Muscle layer of duodenum (tissue), 2 donors: ENCODE results near the gene ADAM12.

ENCODE experiments used
- H3K27ac ChIP-seq: one replicate; pipeline ENCODE4 v1.7.0; 2013; ENCODE audit warnings: mild to moderate bottlenecking, low read length
- H3K27me3 ChIP-seq: one replicate; pipeline ENCODE4 v1.7.0; 2013; ENCODE audit warnings: low read depth, mild to moderate bottlenecking, control low read depth, low read length
- H3K36me3 ChIP-seq, 2 donors: one replicate each; pipeline ENCODE4 v1.7.0; 2013; ENCODE audit warnings: low read length in 2 of 2, control low read depth in 1 of 2, mild to moderate bottlenecking in 1 of 2; ENCODE audit not compliant: insufficient read depth in 2 of 2, control insufficient read depth in 1 of 2
- H3K4me1 ChIP-seq, 2 donors: one replicate each; pipeline ENCODE4 v1.7.0; 2013; ENCODE audit warnings: low read length in 2 of 2, mild to moderate bottlenecking in 2 of 2, control low read depth in 1 of 2, moderate library complexity in 1 of 2; ENCODE audit not compliant: insufficient read depth in 2 of 2, control insufficient read depth in 1 of 2
- H3K4me3 ChIP-seq, 2 donors: one replicate each; pipeline ENCODE4 v1.7.0; 2013; ENCODE audit warnings: low read length in 2 of 2, low read depth in 1 of 2, mild to moderate bottlenecking in 1 of 2
- H3K9me3 ChIP-seq, 2 donors: one replicate each; pipeline ENCODE4 v1.7.0; 2013; ENCODE audit warnings: low read length in 2 of 2, control low read depth in 1 of 2, mild to moderate bottlenecking in 1 of 2; ENCODE audit not compliant: control insufficient read depth in 1 of 2
- donor health status: healthy.

Gene ADAM12

GRCh38 chr10:126203746-126204145, 184.5 kb downstream of the ADAM12 start:
- Histone ChIP-seq H3K27me3 (no peaks in the 10 kb centered on the region), H3K27ac (no peak overlapping the region), H3K36me3 (no peaks in the 10 kb centered on the region), H3K9me3 (no peaks in the 10 kb centered on the region), H3K4me1 (no peaks in the 10 kb centered on the region), H3K4me3 (no peak overlapping the region)

DNA sequence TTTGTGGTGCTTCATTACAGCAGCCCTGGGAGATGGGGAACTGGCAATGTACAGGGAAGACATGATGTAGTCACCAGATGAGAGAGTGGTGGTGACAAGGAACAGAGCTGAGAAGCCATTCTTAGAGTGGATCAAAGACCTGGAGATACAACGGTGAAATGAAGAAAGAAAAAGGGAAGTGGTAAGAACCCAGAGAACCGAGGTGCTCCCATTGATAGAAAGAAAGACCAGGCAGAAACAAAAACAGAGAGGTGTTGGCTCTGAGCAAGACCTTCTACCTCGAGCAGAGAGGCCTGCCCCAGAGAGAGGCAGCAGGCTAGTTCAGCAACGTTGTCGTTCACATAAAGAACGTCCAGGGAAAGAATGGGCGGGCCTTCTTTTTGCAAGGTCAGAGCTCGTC, 186.7 kb downstream of the ADAM12 start:
- Histone ChIP-seq H3K36me3 (no peaks in the 10 kb centered on the region), H3K4me1 (no peaks in the 10 kb centered on the region), H3K27ac (no peak overlapping the region), H3K9me3 (no peaks in the 10 kb centered on the region), H3K27me3 (no peaks in the 10 kb centered on the region), H3K4me3 (no peak overlapping the region)

DNA sequence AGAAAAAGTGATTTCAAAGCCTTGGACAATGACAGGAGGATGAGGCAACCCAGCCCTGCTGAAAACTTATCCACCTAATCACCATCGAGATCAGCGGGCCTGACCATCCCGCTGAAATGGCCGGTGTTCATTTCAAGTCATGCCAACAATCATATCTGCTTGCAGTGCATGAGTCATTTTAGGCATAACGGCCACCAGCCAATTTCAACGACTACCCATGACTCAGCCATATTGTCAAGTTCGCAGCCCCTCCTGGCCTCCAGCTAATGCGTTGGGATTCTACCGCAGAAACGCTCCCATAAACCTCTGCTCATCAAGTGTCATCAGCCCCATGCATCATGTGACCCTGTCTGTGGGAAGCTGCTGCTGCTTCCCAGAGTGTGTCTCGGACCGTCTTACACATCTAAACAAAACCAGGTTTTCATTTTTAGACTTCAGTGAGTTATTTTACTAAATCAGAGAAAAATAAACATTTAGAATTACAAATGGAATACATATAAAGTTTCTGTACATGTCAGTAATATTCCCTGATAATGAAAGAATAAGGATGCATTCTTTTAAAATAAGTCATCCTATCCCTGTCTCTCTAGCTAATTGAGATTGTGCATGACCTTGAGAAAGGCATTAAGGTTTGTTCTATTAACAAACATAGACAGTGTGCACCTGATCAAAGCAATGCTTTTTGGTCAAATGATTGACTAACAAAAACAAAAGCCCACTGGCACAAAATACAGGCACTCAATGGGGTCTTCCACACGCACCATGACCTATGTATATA, 188.9 kb downstream of the ADAM12 start:
- no peak overlapping the region for H3K27ac ChIP-seq
- H3K4me3 ChIP-seq = no peak overlapping the region
- H3K36me3 ChIP-seq = no peaks in the 10 kb centered on the region
- H3K27me3 ChIP-seq = no peaks in the 10 kb centered on the region
- H3K4me1 ChIP-seq = no peaks in the 10 kb centered on the region
- no peaks in the 10 kb centered on the region for H3K9me3 ChIP-seq

GRCh38 chr10:126198681-126199080, 189.6 kb downstream of the ADAM12 start:
- no peaks in the 10 kb centered on the region for H3K36me3 ChIP-seq
- H3K4me3 ChIP-seq = no peak overlapping the region
- H3K27me3 ChIP-seq = no peaks in the 10 kb centered on the region
- no peaks in the 10 kb centered on the region for H3K4me1 ChIP-seq
- no peak overlapping the region for H3K27ac ChIP-seq
- no peaks in the 10 kb centered on the region for H3K9me3 ChIP-seq

DNA sequence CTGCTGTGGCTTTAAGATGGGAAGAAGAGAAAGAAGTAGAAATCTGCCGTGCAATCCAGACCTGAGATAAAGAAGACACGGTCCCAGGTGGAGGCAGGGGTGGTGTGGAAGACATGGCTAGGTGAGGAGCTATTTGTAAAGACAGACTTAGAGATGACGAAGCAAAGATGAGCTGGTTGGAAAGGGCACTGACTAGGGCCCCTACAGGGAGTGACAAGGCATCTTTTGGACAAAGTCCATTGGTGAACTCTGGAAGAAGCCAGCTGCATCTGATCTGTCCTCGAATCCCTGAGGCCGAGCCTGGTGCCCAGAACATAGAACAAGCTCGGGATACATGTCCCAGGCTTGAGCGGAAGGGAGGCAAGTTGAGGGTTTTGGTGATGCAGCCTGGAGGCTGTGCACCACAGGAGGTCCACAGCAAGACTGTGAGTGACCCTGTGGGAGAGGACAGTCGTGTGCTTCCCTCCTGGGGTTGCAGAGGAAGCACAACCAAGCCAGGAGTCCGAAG, 191.2 kb downstream of the ADAM12 start:
- H3K4me3 ChIP-seq = no peak overlapping the region
- H3K9me3 ChIP-seq = no peaks in the 10 kb centered on the region
- H3K4me1 ChIP-seq = no peaks in the 10 kb centered on the region
- H3K27me3 ChIP-seq = no peaks in the 10 kb centered on the region
- H3K36me3 ChIP-seq = no peaks in the 10 kb centered on the region
- no peak overlapping the region for H3K27ac ChIP-seq

- Histone ChIP-seq H3K27ac (no peak overlapping the region), H3K36me3 (no peaks in the 10 kb centered on the region), H3K4me1 (no peaks in the 10 kb centered on the region), H3K9me3 (no peaks in the 10 kb centered on the region), H3K27me3 (no peaks in the 10 kb centered on the region), H3K4me3 (no peak overlapping the region)
Observed at GRCh38 chr10:126196281-126196680, 192.0 kb downstream of the ADAM12 start.

GRCh38 chr10:126191192-126191591, 197.1 kb downstream of the ADAM12 start:
- no peaks in the 10 kb centered on the region for H3K4me1 ChIP-seq
- no peak overlapping the region for H3K27ac ChIP-seq
- no peaks in the 10 kb centered on the region for H3K36me3 ChIP-seq
- H3K27me3 ChIP-seq = no peaks in the 10 kb centered on the region
- H3K4me3 ChIP-seq = no peak overlapping the region
- H3K9me3 ChIP-seq = no peaks in the 10 kb centered on the region

DNA sequence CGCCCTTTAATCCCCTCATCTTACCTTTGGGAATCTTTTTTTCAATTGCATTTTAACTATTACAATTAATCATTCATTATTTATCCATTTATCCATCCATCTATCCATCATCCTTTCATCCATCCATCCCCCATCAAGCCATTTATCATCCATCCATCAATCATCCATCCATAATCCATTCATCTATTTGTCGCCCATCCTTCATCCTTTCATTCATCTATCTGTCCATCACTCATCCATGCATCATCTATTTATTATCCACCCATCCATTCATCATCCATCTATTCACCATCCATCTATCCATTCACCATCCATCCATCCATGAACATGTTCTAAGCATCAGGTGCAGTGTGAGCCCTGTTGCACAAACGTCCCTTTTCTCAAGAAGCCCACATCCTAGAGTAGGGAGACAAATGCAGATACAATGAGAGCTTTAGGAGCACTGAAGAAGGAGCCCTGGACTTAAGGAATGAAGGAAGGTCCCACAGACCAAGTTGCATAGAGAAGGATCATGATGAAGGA, 199.5 kb downstream of the ADAM12 start:
- H3K27me3 ChIP-seq = no peaks in the 10 kb centered on the region
- no peak overlapping the region for H3K4me3 ChIP-seq
- H3K27ac ChIP-seq = no peak overlapping the region
- H3K4me1 ChIP-seq = no peaks in the 10 kb centered on the region
- no peaks in the 10 kb centered on the region for H3K9me3 ChIP-seq
- no peaks in the 10 kb centered on the region for H3K36me3 ChIP-seq

DNA sequence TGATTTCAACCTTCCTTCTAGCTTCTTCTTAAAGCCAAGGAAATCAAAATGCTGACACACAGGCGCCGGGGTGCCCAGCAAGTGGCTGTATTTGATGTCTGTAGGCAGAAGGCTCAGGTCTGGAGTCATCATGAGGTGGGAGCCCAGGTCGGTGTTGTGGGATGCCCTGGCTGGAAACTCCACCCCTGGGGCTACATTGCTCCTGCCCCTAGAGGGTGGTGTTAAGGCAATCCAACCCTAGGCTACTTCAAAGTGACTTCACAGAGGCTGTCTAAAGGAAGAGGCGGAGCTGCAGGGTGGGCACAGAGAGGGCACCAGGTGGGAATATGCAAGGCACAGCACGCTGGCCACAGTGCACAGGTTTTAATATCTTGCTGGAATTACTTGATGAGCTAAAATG, 200.9 kb downstream of the ADAM12 start:
- Histone ChIP-seq H3K36me3 (no peaks in the 10 kb centered on the region), H3K27ac (no peak overlapping the region), H3K27me3 (no peaks in the 10 kb centered on the region), H3K4me1 (no peaks in the 10 kb centered on the region), H3K9me3 (no peaks in the 10 kb centered on the region), H3K4me3 (no peak overlapping the region)

DNA sequence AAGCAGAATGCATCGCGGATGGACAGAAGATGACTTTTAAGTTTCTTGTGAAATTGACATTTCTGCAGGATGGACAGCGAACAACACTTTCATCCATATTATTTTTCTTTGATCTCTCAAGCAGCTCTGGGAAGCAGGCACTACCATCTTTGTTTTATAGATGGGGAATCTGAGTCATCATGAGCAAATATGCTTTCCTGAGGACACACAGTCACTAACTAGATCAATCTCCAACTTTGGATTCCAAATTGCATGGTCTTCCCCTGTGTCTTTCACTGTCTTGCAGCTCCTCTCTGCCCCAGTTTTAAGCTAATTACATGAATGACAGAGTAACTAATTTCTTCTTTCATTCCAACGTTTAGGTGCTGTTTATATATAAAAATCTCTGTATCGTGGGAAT, 201.5 kb downstream of the ADAM12 start:
- H3K36me3 ChIP-seq = no peaks in the 10 kb centered on the region
- H3K27ac ChIP-seq = no peak overlapping the region
- H3K9me3 ChIP-seq = no peaks in the 10 kb centered on the region
- H3K27me3 ChIP-seq = no peaks in the 10 kb centered on the region
- H3K4me3 ChIP-seq = no peak overlapping the region
- no peaks in the 10 kb centered on the region for H3K4me1 ChIP-seq

DNA sequence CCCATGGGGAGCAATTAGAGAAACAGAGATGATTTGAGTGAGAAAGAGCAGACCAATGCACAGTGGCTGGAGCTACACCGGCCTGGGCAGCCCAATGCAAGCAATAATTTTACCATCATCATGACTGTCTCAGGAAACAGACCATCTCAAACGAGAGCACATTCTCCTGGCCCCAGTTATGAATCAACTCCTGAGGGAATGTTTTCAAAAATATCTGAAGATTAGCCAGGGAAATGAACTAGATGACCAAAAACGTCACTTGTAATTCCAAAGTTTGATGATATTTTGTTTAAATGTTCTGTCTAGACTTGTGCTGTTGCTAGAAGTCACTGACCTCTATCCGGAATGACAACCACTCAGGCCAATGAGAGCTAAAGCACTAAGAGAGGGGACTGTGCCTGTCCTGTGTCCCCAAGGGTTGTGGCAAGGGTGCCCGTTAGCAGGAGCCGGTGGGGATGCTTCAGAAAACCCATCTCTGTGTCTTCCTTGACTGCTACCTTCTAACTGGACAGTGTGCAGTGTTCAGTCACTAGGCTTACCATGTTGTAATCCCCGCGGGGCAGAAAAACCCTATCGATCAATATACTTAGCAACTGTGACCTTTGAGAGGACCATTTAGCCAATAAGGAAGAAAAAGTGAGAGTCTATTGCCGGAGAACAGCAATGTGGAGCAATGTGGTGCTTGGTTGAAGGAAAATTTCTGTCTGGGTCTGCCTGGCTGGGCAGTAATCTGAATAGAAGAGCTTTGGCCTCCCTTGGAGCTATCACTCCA, 202.4 kb downstream of the ADAM12 start:
- no peak overlapping the region for H3K27ac ChIP-seq
- H3K36me3 ChIP-seq = no peaks in the 10 kb centered on the region
- H3K27me3 ChIP-seq = no peaks in the 10 kb centered on the region
- no peaks in the 10 kb centered on the region for H3K9me3 ChIP-seq
- no peak overlapping the region for H3K4me3 ChIP-seq
- no peaks in the 10 kb centered on the region for H3K4me1 ChIP-seq
